D721Med (cell line): ENCODE data around the gene MKRN2OS.

Experiments used
- DNase-seq: peaks from one replicate; pipeline ENCODE4 v3.0.0; 2011; ENCODE audit warnings: low spot score; ENCODE audit not compliant: insufficient read length
- FAIRE-seq: peaks from 2 replicates; lab custom pipeline; 2011; peaks lifted over from hg19 to GRCh38; lab: Jason Lieb, UNC
- CTCF ChIP-seq: IDR thresholded peaks from 2 replicates; pipeline ENCODE4 v1.5.1; 2012; ENCODE audit warnings: mild to moderate bottlenecking, control low read depth; ENCODE audit not compliant: insufficient read depth; ENCODE audit errors: missing control alignments

The MKRN2OS gene

GRCh38 chr3:12579456-12579855 is 34.2 kb upstream of the MKRN2OS start:
- no peak for TF ChIP-seq CTCF

GRCh38 chr3:12578742-12579141 is 33.4 kb upstream of the MKRN2OS start:
- DNase-seq: no peak
- TF ChIP-seq CTCF: no peak
- FAIRE-seq: no peak

More at GRCh38 chr3:12579456-12579855, 34.2 kb upstream of the MKRN2OS start:
- no peak for FAIRE-seq
- DNase-seq: no peak

GRCh38 chr3:12577379-12577778 is 32.1 kb upstream of the MKRN2OS start:
- FAIRE-seq (no peak), DNase-seq (no peak)
- TF ChIP-seq CTCF: no peak

GRCh38 chr3:12574661-12575060 is 29.4 kb upstream of the MKRN2OS start:
- DNase-seq (no peak), FAIRE-seq (no peak)
- TF ChIP-seq CTCF: no peak

GRCh38 chr3:12574131-12574530 is 28.8 kb upstream of the MKRN2OS start:
- TF ChIP-seq CTCF: no peak
- DNase-seq: no peak
- no peak for FAIRE-seq

- no peak for FAIRE-seq
- no peak for TF ChIP-seq CTCF
These were observed 26.7 kb upstream of the MKRN2OS start for GRCh38 chr3:12571986-12572385.

GRCh38 chr3:12569836-12570235 is 24.5 kb upstream of the MKRN2OS start:
- FAIRE-seq: no peak
- TF ChIP-seq CTCF: no peak
- DNase-seq: no peak

More at GRCh38 chr3:12571986-12572385, 26.7 kb upstream of the MKRN2OS start:
- no peak for DNase-seq
